Erythroblast (primary cell): ENCODE results near the gene OPHN1.

Source experiments
- GATA1 ChIP-seq: IDR thresholded peaks from 2 replicates; pipeline ENCODE4 v1.6.1; 2011; ENCODE audit warnings: low read depth, mild to moderate bottlenecking, control low read depth, low read length, moderate library complexity
- POLR2A ChIP-seq: IDR thresholded peaks from 2 replicates; pipeline ENCODE4 v1.6.1; 2011; ENCODE audit warnings: mild to moderate bottlenecking, low read length

DNA sequence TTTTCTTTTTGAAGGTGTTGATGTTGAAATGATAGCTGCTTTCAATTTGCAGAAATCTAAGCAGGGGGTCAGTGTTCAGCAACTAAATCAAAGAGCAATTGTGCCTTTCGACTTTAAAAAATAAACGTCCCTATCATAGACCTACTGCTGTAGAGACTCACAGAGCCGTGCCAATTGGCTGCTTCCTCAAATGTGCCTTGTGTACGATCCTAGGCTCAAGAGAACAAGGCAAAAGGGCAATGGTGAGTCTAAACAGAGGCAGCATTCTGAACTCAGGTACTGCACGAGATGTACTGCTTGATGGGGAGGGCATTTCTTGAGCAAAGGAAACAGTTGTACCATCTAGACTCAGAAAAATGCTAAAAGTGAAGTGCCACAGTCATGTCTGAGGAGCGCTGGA, 29.8 kb downstream of the OPHN1 start:
- TF ChIP-seq POLR2A = no peak
- TF ChIP-seq GATA1 = no peak
